Kidney (tissue), 14 donors: ENCODE results near the gene STK38L. TPM values are rescaled to one million over a fixed set of nuclear protein-coding genes. Genes with fewer than 3 reads are reported as not detected.

ENCODE experiments used
- DNase-seq, 5 donors: peaks; one replicate each; pipeline ENCODE4 v3.0.0-alpha.2; 2013 to 2020
- FAIRE-seq: peaks from 2 replicates; lab custom pipeline; 2012; peaks lifted over from hg19 to GRCh38; lab: Jason Lieb, UNC
- H3K27ac ChIP-seq, 2 donors: one replicate each; pipeline ENCODE4 v1.7.0; 2013; ENCODE audit warnings: low read depth in 2 of 2, low read length in 2 of 2, inconsistent platforms in 1 of 2
- H3K27me3 ChIP-seq: one replicate; pipeline ENCODE4 v1.7.1; 2013; ENCODE audit warnings: low read length, inconsistent platforms; ENCODE audit not compliant: control insufficient read depth, insufficient read depth
- H3K36me3 ChIP-seq, 3 donors: one replicate each; pipeline versions ENCODE4 v1.7.0 to v1.7.1; 2013; ENCODE audit warnings: low read length in 3 of 3, control low read depth in 1 of 3, inconsistent platforms in 1 of 3; ENCODE audit not compliant: insufficient read depth in 3 of 3, control insufficient read depth in 2 of 3
- H3K4me1 ChIP-seq, 3 donors: one replicate each; pipeline versions ENCODE4 v1.7.0 to v1.7.1; 2013; ENCODE audit warnings: low read length in 3 of 3, inconsistent platforms in 1 of 3, low read depth in 1 of 3; ENCODE audit not compliant: control insufficient read depth in 2 of 3, insufficient read depth in 2 of 3
- H3K4me3 ChIP-seq, 3 donors: one replicate each; pipeline versions ENCODE4 v1.7.0 to v1.8.1; 2013; ENCODE audit warnings: low read length in 3 of 3, control low read depth in 1 of 3, inconsistent platforms in 1 of 3
- H3K9ac ChIP-seq, 3 donors: one replicate each; pipeline versions ENCODE4 v1.7.0 to v1.7.1; 2013; ENCODE audit warnings: low read length in 3 of 3, control low read depth in 1 of 3, inconsistent platforms in 1 of 3
- H3K9me3 ChIP-seq, 3 donors: one replicate each; pipeline versions ENCODE4 v1.7.0 to v1.7.1; 2013; ENCODE audit warnings: low read length in 3 of 3, control low read depth in 1 of 3, inconsistent platforms in 1 of 3; ENCODE audit not compliant: control insufficient read depth in 2 of 3, insufficient read depth in 1 of 3
- CTCF ChIP-seq: IDR thresholded peaks from 3 replicates; pipeline ENCODE4 v1.5.1; 2012; ENCODE audit warnings: mild to moderate bottlenecking, moderate library complexity, borderline replicate concordance; ENCODE audit not compliant: insufficient read depth; ENCODE audit errors: extremely low read depth
- intact Hi-C: fragments of 100-400 bp; cut with DNase I; formaldehyde crosslinking; loops from one replicate; pipeline ENCODE4 v1.11.1; 2022
- polyA plus RNA-seq: library from polyadenylated mRNA; stranded (reverse); fragments of 350-450 nt; fragmentation: Illumina TruSeq; extraction: RNeasy Lipid Tissue Mini Kit (QIAGEN cat#74804); gene quantifications from one replicate; pipeline ENCODE4 v1.2.3, GENCODE V29; 2014; ENCODE audit warnings: low read depth, low replicate concordance; ENCODE audit not compliant: insufficient read depth
- total RNA-seq: library from RNA; stranded (reverse); fragmentation: NEBNext Ultra II Directional; extraction: Animal tissue kit (Norgen Biotek cat#: 25700); gene quantifications from one replicate; pipeline ENCODE4 v1.2.1, GENCODE V29; 2021
- donor health status: control.
- donor health status: control.
- donor health status: control.
- donor health status: control.
- donor health status: control.
- donor health status: DM: yes; HTN: yes; CAD: no.
- donor health status: Normal renal cell carcinoma (clear cell type).

Gene STK38L
- total and polyA plus RNA-seq, 2 donors from 2014 or later = 5.2 to 43.6 TPM

GRCh38 chr12:27236498-27236897, 7.6 kb upstream of the STK38L start:
- TF ChIP-seq CTCF = no peak
- Histone ChIP-seq H3K27ac (no peak overlapping the region), H3K9me3 (no peaks in the 10 kb centered on the region), H3K4me1 (no peaks in the 10 kb centered on the region), H3K9ac (no peak overlapping the region), H3K4me3 (no peak overlapping the region), H3K27me3 (no peaks in the 10 kb centered on the region), H3K36me3 (no peaks in the 10 kb centered on the region)
- DNase-seq (no peak), FAIRE-seq (no peak)
- intact Hi-C loops = no loop called here

GRCh38 chr12:27237790-27238771, 6.0 kb upstream of the STK38L start:
- no peaks in the 10 kb centered on the region for H3K27me3 ChIP-seq
- DNase-seq (no peak), FAIRE-seq (no peak)
- TF ChIP-seq CTCF = no peak
- intact Hi-C loops = no loop called here
- no peaks in the 10 kb centered on the region for H3K9me3 ChIP-seq
- no peak overlapping the region for H3K27ac ChIP-seq
- no peaks in the 10 kb centered on the region for H3K36me3 ChIP-seq
- no peak overlapping the region for H3K4me3 ChIP-seq
- H3K4me1 ChIP-seq = no peaks in the 10 kb centered on the region
- H3K9ac ChIP-seq = no peak overlapping the region

- Histone ChIP-seq H3K9me3 (no peaks in the 10 kb centered on the region), H3K27ac (no peak overlapping the region), H3K9ac (no peak overlapping the region), H3K27me3 (no peaks in the 10 kb centered on the region), H3K4me1 (peaks cover 3 to 6% (median 5%) of the 10 kb centered on the region in 3 donors), H3K4me3 (no peak overlapping the region), H3K36me3 (no peaks in the 10 kb centered on the region)
- intact Hi-C loops = no loop called here
- no peak for DNase-seq
- TF ChIP-seq CTCF = no peak
- no peak for FAIRE-seq
Measured at GRCh38 chr12:27243006-27243405, 1.1 kb upstream of the STK38L start.
